ENCODE results near the gene KIAA0232. TPM values are rescaled to one million over a fixed set of nuclear protein-coding genes. Genes with fewer than 3 reads are reported as not detected.
A peak's percentile ranks its signal among the peaks of the same experiment; 100 is the strongest.

The KIAA0232 gene
- total and polyA plus RNA-seq, 9 of the 15 experiments (the other 6 are each of a cell fraction or from before 2014, with no cell fraction given), result 3.5 to 17.4 (median 13.0) TPM

GRCh38 chr4:6761649-6762615, 20.6 kb upstream of the KIAA0232 start:
- intact Hi-C loops (cut with micrococcal nuclease), result no loop called here
- 65% methylated on average over 32 of the region's 35 CpGs for WGBS (ENCODE audit: insufficient coverage, low coverage, missing lambda C conversion rate)
- Histone ChIP-seq H4K20me1 (replicated peaks; ENCODE audit: control insufficient read depth, insufficient read depth, low read length) (no peaks in the 10 kb centered on the region), H3K4me2 (ENCODE audit: insufficient read depth, low read length) (no peak overlapping the region), H3K9me3 (replicated peaks; ENCODE audit: control insufficient read depth, insufficient read depth, low read depth, low read length) (no peaks in the 10 kb centered on the region), H3K79me2 (ENCODE audit: control insufficient read depth, insufficient read depth, low read length) (no peaks in the 10 kb centered on the region), H3K27ac (ENCODE audit: extremely low read depth, low read depth, low read length) (no peak overlapping the region), H3K4me1 (replicated peaks in 1 of 2; ENCODE audit: control insufficient read depth in 2 of 2, insufficient read depth in 2 of 2, low read length in 2 of 2) (peaks cover 7 to 18% of the 10 kb centered on the region in 2 experiments; a peak in 4 of 5 replicates), H2AFZ (ENCODE audit: low read depth, low read length) (no peak overlapping the region), H3K36me3 (ENCODE audit: control insufficient read depth, insufficient read depth, low read length) (no peaks in the 10 kb centered on the region), H3K4me3 (no peak overlapping the region), H3K9me1 (ENCODE audit: control insufficient read depth, insufficient read depth, low read length) (no peaks in the 10 kb centered on the region), H3K9ac (ENCODE audit: insufficient read depth in 1 of 2, low read depth in 2 of 2, low read length in 2 of 2) (0 out of 4 replicates have a peak overlapping the region, but pooled peaks of 1 of the 2 experiments have one; percentile 10), H3K27me3 (ENCODE audit: control insufficient read depth in 2 of 2, insufficient read depth in 2 of 2, low read length in 2 of 2) (no peaks in the 10 kb centered on the region)
- DNase-seq (ENCODE audit: extremely low read depth in 1 of 4, low spot score in 3 of 4), result no peak
- in situ Hi-C loops (cut with MboI), result no loop called here
- ChIA-PET POLR2A (interaction anchor here (0.5 to 1.8 kb wide), 4 partner anchors 8 to 253 kb away, joined by 3 to 8 read pairs (median 6); no protein-coding TSS in a partner anchor), CTCF (ENCODE audit: low intra/inter-chr PET ratio) (interaction anchor here (2.4 kb wide), 1 partner anchor 42 kb away, joined by 12 read pairs; no protein-coding TSS in a partner anchor)
- no TSS peak for BruUV-seq (replicated peaks)
- no peak for ATAC-seq
- peak; percentile 19 for FAIRE-seq
- TF ChIP-seq ZNF253 (CRISPR knock-in tag; conservative IDR thresholded peaks at IDR 0.05) (no peak), RFX7 (CRISPR knock-in tag; IDR thresholded peaks at IDR 0.05) (no peak), ZC3H4 (CRISPR knock-in tag; IDR thresholded peaks at IDR 0.05; ENCODE audit: borderline replicate concordance) (no peak), MTA2 (IDR thresholded peaks at IDR 0.05; ENCODE audit: low read depth) (no peak), ZNF282 (CRISPR knock-in tag; IDR thresholded peaks at IDR 0.05) (no peak), PURB (CRISPR knock-in tag; IDR thresholded peaks at IDR 0.05; ENCODE audit: low read depth) (no peak), RBM22 (IDR thresholded peaks at IDR 0.05; ENCODE audit: low read depth, low read length, poor library complexity, severe bottlenecking) (no peak), FIP1L1 (IDR thresholded peaks at IDR 0.05; ENCODE audit: low read depth, low read length, poor library complexity, severe bottlenecking) (no peak), NFXL1 (CRISPR knock-in tag; IDR thresholded peaks at IDR 0.05) (no peak), MYBL2 (IDR thresholded peaks at IDR 0.05; ENCODE audit: low read depth) (no peak), MYBL2 (CRISPR knock-in tag; IDR thresholded peaks at IDR 0.05; ENCODE audit: borderline replicate concordance) (no peak), ILF3 (IDR thresholded peaks at IDR 0.05; ENCODE audit: borderline replicate concordance) (no peak), ADNP (tag; IDR thresholded peaks at IDR 0.05) (no peak)
- TF ChIP-seq, protein P1, sequence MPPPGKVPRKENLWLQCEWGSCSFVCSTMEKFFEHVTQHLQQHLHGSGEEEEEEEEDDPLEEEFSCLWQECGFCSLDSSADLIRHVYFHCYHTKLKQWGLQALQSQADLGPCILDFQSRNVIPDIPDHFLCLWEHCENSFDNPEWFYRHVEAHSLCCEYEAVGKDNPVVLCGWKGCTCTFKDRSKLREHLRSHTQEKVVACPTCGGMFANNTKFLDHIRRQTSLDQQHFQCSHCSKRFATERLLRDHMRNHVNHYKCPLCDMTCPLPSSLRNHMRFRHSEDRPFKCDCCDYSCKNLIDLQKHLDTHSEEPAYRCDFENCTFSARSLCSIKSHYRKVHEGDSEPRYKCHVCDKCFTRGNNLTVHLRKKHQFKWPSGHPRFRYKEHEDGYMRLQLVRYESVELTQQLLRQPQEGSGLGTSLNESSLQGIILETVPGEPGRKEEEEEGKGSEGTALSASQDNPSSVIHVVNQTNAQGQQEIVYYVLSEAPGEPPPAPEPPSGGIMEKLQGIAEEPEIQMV (tag; conservative IDR thresholded peaks at IDR 0.05; ENCODE audit: low read depth), result no peak
- TF ChIP-seq, protein P2, sequence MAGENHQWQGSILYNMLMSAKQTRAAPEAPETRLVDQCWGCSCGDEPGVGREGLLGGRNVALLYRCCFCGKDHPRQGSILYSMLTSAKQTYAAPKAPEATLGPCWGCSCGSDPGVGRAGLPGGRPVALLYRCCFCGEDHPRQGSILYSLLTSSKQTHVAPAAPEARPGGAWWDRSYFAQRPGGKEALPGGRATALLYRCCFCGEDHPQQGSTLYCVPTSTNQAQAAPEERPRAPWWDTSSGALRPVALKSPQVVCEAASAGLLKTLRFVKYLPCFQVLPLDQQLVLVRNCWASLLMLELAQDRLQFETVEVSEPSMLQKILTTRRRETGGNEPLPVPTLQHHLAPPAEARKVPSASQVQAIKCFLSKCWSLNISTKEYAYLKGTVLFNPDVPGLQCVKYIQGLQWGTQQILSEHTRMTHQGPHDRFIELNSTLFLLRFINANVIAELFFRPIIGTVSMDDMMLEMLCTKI (IDR thresholded peaks at IDR 0.05; ENCODE audit: partially characterized antibody), result no peak

Measured in K562 (cell line).